Vagina (tissue), 2 donors: ENCODE results near the gene CECR2.

ENCODE experiments used
- POLR2AphosphoS5 ChIP-seq, 2 donors: sonication (generic); formaldehyde crosslinking; IDR thresholded peaks; one replicate each; pipeline ENCODE4 v1.9.0; 2017; ENCODE audit warnings: antibody characterized with exemption in 2 of 2, mild to moderate bottlenecking in 2 of 2, low read depth in 1 of 2; ENCODE audit not compliant: insufficient read depth in 1 of 2
- TF ChIP-seq, protein P1 (sequence below), 3 experiments: fragments of 450-650 bp in 2 of 3; fragments of 200-600 bp in 1 of 3; sonication (generic) in 1 of 3; IDR thresholded peaks; one replicate each; pipeline ENCODE4 v1.5.1; 2017 to 2019; ENCODE audit warnings: antibody characterized with exemption in 3 of 3, mild to moderate bottlenecking in 2 of 3, moderate library complexity in 2 of 3

DNA sequence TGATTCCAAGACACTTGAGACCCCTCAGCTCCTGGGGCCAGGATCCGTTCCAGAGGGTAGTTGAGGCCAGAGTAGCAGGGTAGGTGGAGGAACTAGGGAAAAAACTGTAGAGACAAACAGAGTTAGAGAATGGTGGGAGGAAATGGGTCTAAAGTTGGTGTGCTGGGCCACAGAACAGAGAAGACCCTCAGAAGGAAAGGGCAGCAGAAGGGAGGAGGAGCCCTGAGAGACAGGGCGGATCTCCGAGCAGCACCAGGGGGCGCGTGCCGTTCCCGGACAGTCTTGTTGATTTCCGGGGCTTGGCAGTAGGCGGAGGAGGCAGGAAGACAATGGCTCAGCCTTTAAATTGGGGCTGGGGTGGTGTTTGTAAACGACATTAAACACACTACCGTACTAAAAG, 2.4 kb upstream of the CECR2 start:
- TF ChIP-seq, protein P1, sequence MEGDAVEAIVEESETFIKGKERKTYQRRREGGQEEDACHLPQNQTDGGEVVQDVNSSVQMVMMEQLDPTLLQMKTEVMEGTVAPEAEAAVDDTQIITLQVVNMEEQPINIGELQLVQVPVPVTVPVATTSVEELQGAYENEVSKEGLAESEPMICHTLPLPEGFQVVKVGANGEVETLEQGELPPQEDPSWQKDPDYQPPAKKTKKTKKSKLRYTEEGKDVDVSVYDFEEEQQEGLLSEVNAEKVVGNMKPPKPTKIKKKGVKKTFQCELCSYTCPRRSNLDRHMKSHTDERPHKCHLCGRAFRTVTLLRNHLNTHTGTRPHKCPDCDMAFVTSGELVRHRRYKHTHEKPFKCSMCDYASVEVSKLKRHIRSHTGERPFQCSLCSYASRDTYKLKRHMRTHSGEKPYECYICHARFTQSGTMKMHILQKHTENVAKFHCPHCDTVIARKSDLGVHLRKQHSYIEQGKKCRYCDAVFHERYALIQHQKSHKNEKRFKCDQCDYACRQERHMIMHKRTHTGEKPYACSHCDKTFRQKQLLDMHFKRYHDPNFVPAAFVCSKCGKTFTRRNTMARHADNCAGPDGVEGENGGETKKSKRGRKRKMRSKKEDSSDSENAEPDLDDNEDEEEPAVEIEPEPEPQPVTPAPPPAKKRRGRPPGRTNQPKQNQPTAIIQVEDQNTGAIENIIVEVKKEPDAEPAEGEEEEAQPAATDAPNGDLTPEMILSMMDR (IDR thresholded peaks at IDR 0.05): peak in 2 of 3 experiments; percentile 12
- TF ChIP-seq POLR2AphosphoS5 (IDR thresholded peaks at IDR 0.05; ENCODE audit: insufficient read depth in 1 of 2, low read depth in 1 of 2): no peak
